ENCODE measurements around the gene SIX2. TPM values are rescaled to one million over a fixed set of nuclear protein-coding genes. Genes with fewer than 3 reads are reported as not detected.
A peak's percentile ranks its signal among the peaks of the same experiment; 100 is the strongest.

The SIX2 gene
- total RNA-seq (2021; fragmentation: NEBNext Ultra II Directional; extraction: Animal tissue kit (Norgen Biotek cat#: 25700)) (0.84 and 1.0 TPM in 2 replicates), polyA plus RNA-seq (2011; rRNA removed) (0.47 and 0.77 TPM in 2 replicates), polyA minus RNA-seq (2011; rRNA and poly(A)+ RNA removed) (0.15 and 0.32 TPM in 2 replicates)
- 0.87 TPM for polyA plus RNA-seq (2011; cell fraction: cytosol; rRNA removed)
- 0.23 TPM for polyA plus RNA-seq (2011; cell fraction: nucleus; rRNA removed)
- polyA plus RNA-seq (2012, experiment 1 of 2) = 0.19 to 0.31 TPM (median 0.27 TPM) in 4 replicates
- 0.50 TPM for polyA plus RNA-seq (2012, experiment 2 of 2)
- polyA plus RNA-seq (2013, experiment 1 of 2) = 0.51 TPM
- 0.59 TPM for polyA plus RNA-seq (2013, experiment 2 of 2)
- 0.66 TPM for polyA minus RNA-seq (2011; cell fraction: cytosol; rRNA and poly(A)+ RNA removed)
- polyA minus RNA-seq (2011; cell fraction: nucleus; rRNA and poly(A)+ RNA removed) = 1.8 TPM
- long read RNA-seq, experiment 1 = 0 reads
- long read RNA-seq, experiment 2 = 0 reads

DNA sequence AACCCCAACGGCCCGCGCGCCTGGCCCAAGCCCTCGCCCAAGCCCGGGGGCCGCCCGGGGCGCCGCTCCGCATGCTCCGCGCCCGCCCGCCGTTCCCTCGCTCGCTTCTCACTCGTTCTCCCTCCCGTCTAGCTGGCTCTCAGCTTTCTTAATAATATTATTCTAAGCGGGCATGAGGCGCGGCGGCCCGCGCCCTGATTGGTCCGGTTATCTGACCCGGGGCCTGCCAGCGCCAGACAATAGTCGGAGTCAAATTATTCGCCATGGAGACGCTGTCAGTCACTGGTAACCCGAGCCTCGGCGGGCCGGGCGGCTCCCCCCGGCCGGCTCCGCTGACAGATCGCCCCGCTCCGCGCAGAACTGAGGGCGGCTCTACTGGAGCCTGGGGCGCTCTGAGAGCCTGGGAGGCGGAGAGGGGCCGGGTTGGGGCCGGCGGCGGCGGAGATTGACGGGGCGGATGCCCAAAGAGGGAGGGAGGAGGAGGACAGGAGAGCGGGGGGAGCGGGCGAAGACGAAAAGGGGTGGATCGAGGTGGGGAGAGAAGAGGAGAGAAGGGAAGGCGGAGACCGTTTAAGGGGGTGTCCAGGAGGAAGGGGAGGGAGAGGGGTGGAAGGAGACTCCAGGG, at the start of gene SIX2:
Gene SIX2 (minus strand): TSS at position 150 of the 625 bp plus-strand sequence. CDS start 342 bp downstream, outside the sequence.
- Histone ChIP-seq H3K79me2 (ENCODE audit: control insufficient read depth in 1 of 2, insufficient read depth in 2 of 2, low read length in 2 of 2) (no peaks in the 10 kb centered on the region), H3K79me1 (ENCODE audit: low read depth, low read length) (no peaks in the 10 kb centered on the region), H4K20me1 (replicated peaks in 1 of 2; ENCODE audit: control insufficient read depth in 1 of 2, insufficient read depth in 2 of 2, low read length in 2 of 2) (peaks cover 6 to 30% of the 10 kb centered on the region in 2 experiments), H2AK5ac (ENCODE audit: low read depth, low read length) (no peak within 1 kb of the TSS), H2BK5ac (ENCODE audit: low read depth, low read length) (peak within 1 kb of the TSS; percentile 35; the same call in 1 of the 2 replicates), H3K14ac (ENCODE audit: insufficient read length) (no peak within 1 kb of the TSS), H3K23me2 (ENCODE audit: low read depth, low read length) (peaks cover 14% of the 10 kb centered on the region), H2BK12ac (ENCODE audit: low read depth, low read length) (peak within 1 kb of the TSS; percentile 95; the same call in 1 of the 2 replicates), H3K27me3 (replicated peaks in 1 of 4; ENCODE audit: control insufficient read depth in 3 of 4, extremely low read depth in 1 of 4, insufficient read depth in 3 of 4, low read length in 3 of 4) (peaks cover 75 to 90% (median 86%) of the 10 kb centered on the region in 4 experiments), H3K23ac (ENCODE audit: insufficient read length) (no peak within 1 kb of the TSS), H2BK120ac (replicated peaks; ENCODE audit: low read depth, low read length) (no peak within 1 kb of the TSS), H2BK20ac (ENCODE audit: low read length) (no peak within 1 kb of the TSS), H3K36me3 (ENCODE audit: control insufficient read depth in 2 of 4, insufficient read depth in 4 of 4, low read length in 3 of 4) (peaks cover 0 to 19% (median 0%) of the 10 kb centered on the region in 4 experiments; a peak in 1 of 8 replicates), H2AFZ (ENCODE audit: low read length) (no peak within 1 kb of the TSS), H3K18ac (ENCODE audit: extremely low read depth, low read length) (peak within 1 kb of the TSS; percentile 56; the same call in 1 of the 2 replicates), H3K4ac (replicated peaks; ENCODE audit: insufficient read length, low read depth, low read length) (no peak within 1 kb of the TSS), H3K56ac (replicated peaks; ENCODE audit: insufficient read length, low read depth, low read length) (no peak within 1 kb of the TSS), H3K27ac (ENCODE audit: low read depth, low read length) (no peak within 1 kb of the TSS), H2BK15ac (ENCODE audit: low read length) (peak within 1 kb of the TSS; percentile 95; the same call in 1 of the 2 replicates), H3K4me1 (replicated peaks in 1 of 4; ENCODE audit: control insufficient read depth in 3 of 4, insufficient read depth in 4 of 4, low read length in 3 of 4) (peaks cover 0 to 33% (median 16%) of the 10 kb centered on the region in 4 experiments; a peak in 5 of 7 replicates), H3K4me3 (ENCODE audit: extremely low read depth in 1 of 4, insufficient read depth in 2 of 4, low read depth in 3 of 4, low read length in 4 of 4) (peak within 1 kb of the TSS; percentile 27 to 64 (median 36)), H4K8ac (ENCODE audit: extremely low read depth, insufficient read depth, low read length) (peak within 1 kb of the TSS; percentile 37), H4K5ac (ENCODE audit: insufficient read length, low read depth, low read length) (no peak within 1 kb of the TSS), H3K9ac (replicated peaks in 1 of 4; ENCODE audit: extremely low read depth in 1 of 4, low read depth in 3 of 4, low read length in 3 of 4) (peak within 1 kb of the TSS in 1 of 4 experiments; percentile 8; a peak in 1 of 7 replicates), H4K91ac (replicated peaks; ENCODE audit: insufficient read length, low read length) (no peak within 1 kb of the TSS), H3K4me2 (ENCODE audit: insufficient read depth in 1 of 2, low read depth in 2 of 2, low read length in 2 of 2) (peak within 1 kb of the TSS; percentile 85 to 95), H3K9me3 (ENCODE audit: insufficient read depth in 2 of 2, low read depth in 1 of 2, low read length in 1 of 2) (no peaks in the 10 kb centered on the region)
- DNase-seq (ENCODE audit: low read depth in 1 of 2, low spot score in 2 of 2) (peak; percentile 92 to 93), FAIRE-seq (no peak)
- ChIA-PET POLR2A (ENCODE audit: partially characterized antibody) (interaction anchor here (0.7 to 3.0 kb wide), 8 partner anchors 9 to 166 kb away, joined by 3 to 9 read pairs (median 4); no protein-coding TSS in a partner anchor), CTCF (ENCODE audit: partially characterized antibody) (interaction anchor here (0.8 to 3.3 kb wide), 6 partner anchors 9 to 485 kb away, joined by 3 to 17 read pairs (median 4); no protein-coding TSS in a partner anchor)
- 2% methylated on average over 30 of the region's 61 CpGs; no CpG with 5 or more reads in 1 of the 2 experiments for WGBS, 2 experiments (ENCODE audit: extremely low coverage in 1 of 2, insufficient coverage in 1 of 2, insufficient read length in 1 of 2, insufficient replicate concordance in 2 of 2, low coverage in 1 of 2, low lambda C conversion rate in 2 of 2, missing lambda C conversion rate in 1 of 2)
- TF ChIP-seq CEBPB (IDR thresholded peaks at IDR 0.05; ENCODE audit: low read depth, low read length) (no peak), KDM5A (IDR thresholded peaks at IDR 0.05; ENCODE audit: low read length) (no peak), CBX8 (IDR thresholded peaks at IDR 0.05; ENCODE audit: borderline replicate concordance, low read depth, low read length) (no peak), SIX5 (IDR thresholded peaks at IDR 0.05; ENCODE audit: low read depth, low read length) (peak; percentile 64), SUZ12 (IDR thresholded peaks at IDR 0.05; ENCODE audit: low read length) (no peak), EZH2 (IDR thresholded peaks at IDR 0.05; ENCODE audit: low read depth, low read length, severe bottlenecking) (no peak), POU5F1 (IDR thresholded peaks at IDR 0.05; ENCODE audit: low read depth, low read length) (no peak), TAF1 (IDR thresholded peaks at IDR 0.05; ENCODE audit: low read depth, low read length) (0 out of 2 replicates have a peak, but pooled peaks have one; percentile 46), SIN3A (conservative IDR thresholded peaks at IDR 0.05 in 1 of 2, IDR thresholded peaks at IDR 0.05 in 1 of 2; ENCODE audit: low read depth in 1 of 2, low read length in 2 of 2) (peak; percentile 11 to 69; a peak in 1 of 4 replicates)
- TF ChIP-seq, protein P1, sequence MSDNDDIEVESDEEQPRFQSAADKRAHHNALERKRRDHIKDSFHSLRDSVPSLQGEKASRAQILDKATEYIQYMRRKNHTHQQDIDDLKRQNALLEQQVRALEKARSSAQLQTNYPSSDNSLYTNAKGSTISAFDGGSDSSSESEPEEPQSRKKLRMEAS (IDR thresholded peaks at IDR 0.05) = no peak; the same call in 1 of the 2 replicates
